Measurements from ENCODE around the gene LTN1.
A peak's percentile ranks its signal among the peaks of the same experiment; 100 is the strongest.
"Not testable (repeated sequence)": the region's sequence is repeated elsewhere in the genome, so short reads cannot be mapped to it uniquely, and the experiment has no call there.

The LTN1 gene

GRCh38 chr21:28979092-28979491 lies 13.6 kb downstream of the LTN1 start:
- no peak for ATAC-seq

DNA sequence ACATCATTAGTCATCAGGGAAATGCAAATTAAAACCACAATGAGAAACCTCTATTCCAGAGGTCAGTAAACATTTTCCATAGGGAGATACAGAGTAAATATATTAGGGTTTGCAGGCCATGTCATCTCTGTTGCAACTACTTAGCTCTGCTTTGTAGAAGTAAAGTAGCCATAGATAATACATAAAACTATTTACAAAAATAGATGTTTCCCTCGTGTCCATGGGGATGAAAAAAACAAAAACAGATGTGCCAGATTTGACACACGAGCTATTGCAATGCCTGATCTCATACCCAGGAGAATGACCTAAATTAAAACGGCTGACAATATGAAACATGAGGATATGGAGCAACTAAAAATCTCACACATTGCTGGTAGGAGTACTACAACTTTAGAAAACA lies 17.3 kb downstream of the LTN1 start:
- no peak for ATAC-seq

GRCh38 chr21:28974531-28975227 lies 18.0 kb downstream of the LTN1 start:
- ATAC-seq, result no peak

DNA sequence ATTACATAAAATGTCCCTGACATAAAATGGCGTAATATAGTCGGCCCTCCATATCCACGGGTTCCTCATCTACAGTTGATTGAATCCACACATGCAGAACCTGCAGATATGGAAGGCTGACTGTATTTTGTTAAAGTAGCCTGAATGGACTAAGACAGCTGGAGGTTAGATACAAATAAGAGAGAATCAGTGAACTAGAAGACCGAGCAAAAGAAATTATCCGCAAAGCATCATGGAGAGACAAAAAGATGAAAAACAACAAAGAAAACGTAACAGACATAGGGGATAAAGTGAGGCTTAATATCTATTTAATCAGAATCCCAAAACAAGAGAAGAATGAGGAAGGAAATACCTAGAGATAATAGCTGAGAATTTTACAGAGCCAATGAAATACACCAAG lies 20.3 kb downstream of the LTN1 start:
- no peak for ATAC-seq

GRCh38 chr21:28971171-28971570 lies 21.5 kb downstream of the LTN1 start:
- no peak for ATAC-seq

- ATAC-seq, result no peak
Measured at GRCh38 chr21:28963831-28964230, 28.8 kb downstream of the LTN1 start.

GRCh38 chr21:28962465-28962864 lies 30.2 kb downstream of the LTN1 start:
- ATAC-seq, result no peak

GRCh38 chr21:28961927-28962326 lies 30.8 kb downstream of the LTN1 start:
- ATAC-seq, result no peak

GRCh38 chr21:28960245-28960644 lies 32.4 kb downstream of the LTN1 start:
- ATAC-seq, result no peak

GRCh38 chr21:28959367-28960099 lies 33.1 kb downstream of the LTN1 start:
- ATAC-seq, result peak in 1 of 2 donors; percentile 56

DNA sequence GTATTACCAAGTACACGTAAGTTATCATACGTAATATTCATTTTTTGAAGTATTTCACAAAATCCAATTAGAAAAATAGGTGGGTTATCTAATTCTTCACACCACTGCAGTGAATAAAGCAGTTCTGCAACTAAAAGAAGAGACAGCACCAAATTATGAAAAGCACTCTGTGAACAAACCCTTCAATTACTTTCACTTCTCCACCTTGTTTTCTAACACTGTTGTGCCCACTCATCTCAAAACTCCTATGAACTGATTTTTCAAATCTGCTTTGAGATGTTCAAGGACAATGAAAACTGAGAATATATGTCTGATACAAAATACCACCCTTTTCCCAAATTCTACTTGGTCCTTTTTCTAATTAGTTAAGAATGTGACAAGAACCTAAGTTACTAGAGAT lies 39.4 kb downstream of the LTN1 start:
- no peak for ATAC-seq

DNA sequence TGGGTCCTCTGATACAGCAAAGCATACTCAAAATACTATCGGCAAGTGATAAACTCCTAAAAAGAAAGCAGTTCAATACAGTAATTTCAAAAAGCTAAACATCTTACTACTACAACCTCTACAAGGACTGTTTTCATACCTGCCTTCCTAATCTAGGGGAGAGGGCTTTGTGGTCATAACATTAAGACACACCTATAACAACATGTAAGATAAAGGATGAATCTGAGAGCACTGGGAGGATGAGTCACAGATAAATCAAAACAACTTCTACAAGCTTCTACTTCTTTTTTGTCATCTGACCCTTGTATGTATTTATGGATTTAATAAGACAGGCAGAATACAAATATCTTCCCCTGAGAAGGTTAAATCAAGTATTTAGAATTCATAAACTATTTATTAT lies 40.0 kb downstream of the LTN1 start:
- no peak for ATAC-seq

DNA sequence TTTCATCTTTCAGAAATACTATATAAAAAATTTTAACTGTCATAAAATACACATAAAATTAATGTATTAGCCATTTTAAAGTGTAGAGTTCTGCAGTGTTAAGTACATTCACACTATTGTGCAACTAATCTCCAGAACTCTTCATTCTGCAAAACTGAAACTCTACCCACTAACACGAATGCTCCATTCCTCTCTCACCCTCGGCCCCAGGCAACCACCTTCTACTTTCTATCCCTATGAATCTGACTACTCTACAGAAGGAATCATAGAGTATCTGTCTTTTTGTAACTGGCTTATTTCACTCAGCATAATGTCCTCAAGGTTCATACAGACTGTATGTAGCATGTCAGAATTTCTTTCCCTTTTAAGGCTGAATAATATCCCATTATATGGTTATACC lies 43.4 kb downstream of the LTN1 start:
- no peak for ATAC-seq

GRCh38 chr21:28944296-28944695 lies 48.4 kb downstream of the LTN1 start:
- no peak for ATAC-seq

DNA sequence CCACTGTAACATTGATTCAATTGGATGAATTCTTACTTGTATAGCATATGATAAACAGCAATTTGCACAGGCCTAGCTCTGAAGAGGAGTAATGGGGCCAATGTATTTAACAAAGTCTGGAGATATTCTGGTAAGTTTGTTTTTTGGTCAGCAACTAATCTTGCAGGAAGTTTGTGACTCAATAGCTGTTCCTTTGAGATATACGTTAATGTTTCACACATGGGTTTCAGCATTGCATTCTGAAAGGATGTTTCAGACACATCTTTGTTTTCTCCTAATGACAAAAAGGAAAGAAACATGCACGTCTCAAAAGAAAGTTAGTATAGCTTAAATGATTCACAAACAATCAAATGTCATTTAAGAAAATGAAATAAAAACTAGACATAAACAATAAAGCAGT lies 49.0 kb downstream of the LTN1 start:
- no peak for ATAC-seq

DNA sequence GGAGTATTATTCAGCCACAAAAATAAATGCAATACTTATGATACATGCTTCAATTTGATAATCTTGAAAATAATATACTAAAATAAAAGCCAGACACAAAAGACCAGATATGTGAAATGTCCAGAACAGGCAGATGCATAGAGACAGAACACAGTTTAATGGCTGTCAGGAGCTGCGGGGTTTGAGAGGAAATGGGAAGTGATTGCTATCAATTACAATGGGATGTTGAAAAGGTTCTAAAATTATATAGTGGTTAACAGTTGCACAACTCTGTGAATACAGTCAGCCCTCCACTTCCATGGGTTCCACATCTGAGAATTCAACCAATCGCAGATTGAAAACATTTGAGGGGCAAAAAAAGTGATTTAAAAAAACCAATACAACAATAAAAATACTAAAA lies 54.0 kb downstream of the LTN1 start:
- no peak for ATAC-seq

DNA sequence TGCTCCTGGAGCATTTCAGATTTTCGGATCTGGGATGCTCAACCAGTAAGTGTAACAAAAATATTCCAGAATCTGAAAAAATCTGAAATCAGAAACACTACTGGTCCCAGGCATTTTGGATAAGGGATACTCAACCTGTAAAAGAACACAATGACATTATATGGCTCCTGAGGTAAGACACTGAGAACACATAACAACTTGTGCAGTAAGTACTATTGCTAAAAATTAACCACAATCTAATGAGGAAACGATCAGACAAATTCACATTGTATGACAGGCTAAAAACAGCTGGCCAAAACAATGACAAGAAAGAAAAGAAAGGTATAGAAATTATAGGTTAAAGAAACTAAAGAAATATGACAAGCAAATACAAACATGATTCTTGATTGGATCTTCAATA lies 54.9 kb downstream of the LTN1 start:
- no peak for ATAC-seq

DNA sequence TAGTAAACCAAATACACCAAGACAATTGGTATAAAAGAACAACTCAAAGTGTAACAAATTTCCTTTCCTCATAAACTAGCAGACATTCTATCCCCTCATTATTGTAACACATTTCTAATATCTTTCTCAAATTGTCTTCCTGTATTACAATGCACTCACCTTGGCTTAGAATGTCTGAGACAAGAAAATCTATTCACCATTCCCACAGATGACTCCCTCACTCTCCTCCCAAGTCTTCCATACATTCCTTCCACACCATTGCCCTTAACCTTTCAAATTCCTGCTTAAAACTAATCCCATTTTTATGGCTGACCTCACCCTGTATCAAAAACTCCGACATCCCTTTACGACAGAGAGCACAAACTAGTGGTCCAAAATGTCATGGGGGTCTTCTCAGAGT lies 56.0 kb downstream of the LTN1 start:
- ATAC-seq, result no peak

DNA sequence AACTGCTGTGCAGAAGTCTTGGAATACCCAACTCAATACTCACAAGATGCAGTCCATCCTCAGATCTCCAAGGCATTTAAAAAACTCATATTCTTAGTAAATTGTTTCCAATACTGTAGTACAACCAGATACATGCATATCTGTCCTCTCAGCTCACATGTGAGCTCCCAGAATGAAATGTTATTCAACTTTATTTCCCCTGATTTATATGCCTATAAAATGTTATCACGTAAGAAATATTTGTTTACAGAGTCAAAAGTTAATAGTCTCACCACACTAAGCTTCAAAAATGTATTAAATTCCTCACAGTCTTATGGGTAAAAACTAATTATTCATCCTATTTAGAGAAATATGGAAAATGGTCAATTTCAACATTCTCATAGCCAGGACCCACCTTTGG lies 56.6 kb downstream of the LTN1 start:
- no peak for ATAC-seq

DNA sequence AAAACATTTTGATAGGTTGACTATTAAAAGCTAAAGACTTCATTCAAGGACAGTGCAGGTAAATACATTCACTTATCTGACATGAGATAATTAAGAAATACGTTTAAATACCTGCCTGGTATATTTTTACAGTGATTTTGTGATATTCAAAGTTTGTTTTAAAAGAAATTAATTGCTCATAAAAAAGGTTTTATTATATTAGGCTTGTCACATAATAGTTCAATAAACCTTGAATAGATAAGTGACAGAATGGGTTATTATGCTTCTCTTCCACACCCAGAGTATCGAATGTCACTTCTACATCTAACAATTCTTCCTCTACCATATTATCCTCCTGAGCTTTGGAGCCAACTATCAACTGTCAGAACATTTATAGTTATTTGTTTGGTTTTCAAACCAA lies 60.0 kb downstream of the LTN1 start:
- ATAC-seq, result no peak

DNA sequence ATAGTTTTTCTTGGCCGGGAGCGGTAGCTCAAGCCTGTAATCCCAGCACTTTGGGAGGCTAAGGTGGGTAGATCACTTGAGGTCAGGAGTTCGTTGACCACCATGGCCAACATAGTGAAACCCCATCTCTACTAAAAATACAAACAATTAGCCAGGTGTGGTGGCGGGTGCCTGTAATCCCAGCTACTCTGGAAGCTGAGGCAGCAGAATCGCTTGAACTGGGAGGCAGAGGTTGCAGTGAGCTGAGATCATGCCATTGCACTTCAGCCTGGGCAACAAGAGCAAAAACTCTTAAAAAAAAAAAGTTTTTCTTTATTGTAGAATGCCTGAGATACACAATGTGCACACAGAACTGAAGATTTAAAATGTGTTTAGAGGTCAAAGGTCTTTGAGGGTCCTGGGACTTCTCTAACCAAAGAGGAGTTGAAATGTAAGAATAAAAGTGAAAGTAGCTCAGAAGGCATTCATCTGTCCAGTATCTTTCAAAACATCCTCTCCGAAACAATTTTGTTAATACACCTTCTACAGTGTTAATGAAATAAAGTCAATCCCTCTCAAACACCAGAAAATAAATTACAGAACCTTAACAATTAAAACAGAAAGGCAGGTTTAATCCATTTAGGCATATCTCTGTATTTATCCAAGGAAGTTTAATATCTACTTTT lies 60.8 kb downstream of the LTN1 start:
- ATAC-seq, result not testable (repeated sequence)

- ATAC-seq, result no peak
Measured at GRCh38 chr21:28928578-28929420, 63.9 kb downstream of the LTN1 start.

GRCh38 chr21:28927130-28927529 lies 65.5 kb downstream of the LTN1 start:
- ATAC-seq, result no peak

All from activated CD4-positive, CD25-positive, alpha-beta regulatory T cell treated with anti-CD3 and anti-CD28 coated beads, Interleukin-2, amount 50 U/mL, for 24 hours (primary cell).